Right ventricle myocardium superior (tissue), 1 donor: ENCODE results near the gene TUBA4B. TPM values are rescaled to one million over a fixed set of nuclear protein-coding genes. Genes with fewer than 3 reads are reported as not detected.

ENCODE experiments used
- ATAC-seq: fragments of 200-7000 bp; cut with Tn5 transposase; one replicate; pipeline ENCODE4 v1.9.1; 2020; ENCODE audit warnings: mild to moderate bottlenecking; ENCODE audit not compliant: poor library complexity
- DNase-seq: peaks from one replicate; pipeline ENCODE4 v3.0.0-alpha.2; 2020
- intact Hi-C: fragments of 100-400 bp; cut with DNase I; formaldehyde crosslinking; loops from one replicate; pipeline ENCODE4 v1.11.2; 2022
- total RNA-seq: library from RNA; stranded (reverse); fragmentation: NEBNext Ultra II Directional; extraction: Animal tissue kit (Norgen Biotek cat#: 25700); gene quantifications from one replicate; pipeline ENCODE4 v1.2.1, GENCODE V29; 2021
- donor health status: DM: no; HTN: yes; CAD: no; lungs with severe emphysema.

Gene TUBA4B
- total RNA-seq, 1 donor from 2014 or later: not detected

- no peak for ATAC-seq
- intact Hi-C loops: no loop called here
- DNase-seq: no peak
Observed at GRCh38 chr2:219268294-219268693, 15.3 kb downstream of the TUBA4B start.

- ATAC-seq: peak; percentile 79
- DNase-seq: no peak
- intact Hi-C loops: no loop called here
Observed at GRCh38 chr2:219269362-219270054, 16.5 kb downstream of the TUBA4B start.

- DNase-seq: no peak
- ATAC-seq: no peak
- intact Hi-C loops: no loop called here
Observed at GRCh38 chr2:219270055-219270372, 17.0 kb downstream of the TUBA4B start.

- ATAC-seq: no peak
- DNase-seq: no peak
- intact Hi-C loops: no loop called here
Observed at GRCh38 chr2:219271021-219271420, 18.0 kb downstream of the TUBA4B start.

- intact Hi-C loops: no loop called here
- ATAC-seq (no peak), DNase-seq (no peak)
Observed at GRCh38 chr2:219272356-219272755, 19.3 kb downstream of the TUBA4B start.

GRCh38 chr2:219272995-219273394 is 20.0 kb downstream of the TUBA4B start:
- DNase-seq (no peak), ATAC-seq (no peak)
- intact Hi-C loops: no loop called here

- no peak for DNase-seq
- ATAC-seq: no peak
- intact Hi-C loops: no loop called here
Observed at GRCh38 chr2:219273937-219274336, 20.9 kb downstream of the TUBA4B start.

- intact Hi-C loops: no loop called here
- ATAC-seq: no peak
- DNase-seq: no peak
Observed at GRCh38 chr2:219274361-219274921, 21.4 kb downstream of the TUBA4B start.

- peak; percentile 51 for ATAC-seq
Observed at GRCh38 chr2:219277703-219278654, 24.9 kb downstream of the TUBA4B start.

GRCh38 chr2:219278655-219279150 is 25.7 kb downstream of the TUBA4B start:
- intact Hi-C loops: loop anchor here (2.0 kb wide), 1 partner anchor 16 kb away; no protein-coding TSS in a partner anchor
- DNase-seq: no peak
- ATAC-seq: peak; percentile 56

More at GRCh38 chr2:219277703-219278654, 24.9 kb downstream of the TUBA4B start:
- intact Hi-C loops: loop anchor here (2.0 kb wide), 1 partner anchor 17 kb away; no protein-coding TSS in a partner anchor
- DNase-seq: peak; percentile 84

- DNase-seq: peak; percentile 99
- peak; percentile 97 for ATAC-seq
- intact Hi-C loops: loop anchor here (2.0 kb wide), 1 partner anchor 15 kb away; no protein-coding TSS in a partner anchor
Observed at GRCh38 chr2:219279151-219279915, 26.3 kb downstream of the TUBA4B start, which contains the start of gene DNAJB2. TSS of gene DNAJB2 (plus strand) at chr2:219279366. CDS start at chr2:219279834, 468 bp downstream.

GRCh38 chr2:219279916-219280516 is 27.0 kb downstream of the TUBA4B start:
- intact Hi-C loops: loop anchor here (2.0 kb wide), 1 partner anchor 15 kb away; no protein-coding TSS in a partner anchor
- DNase-seq (no peak), ATAC-seq (no peak)

- ATAC-seq: no peak
- no peak for DNase-seq
- intact Hi-C loops: no loop called here
Observed at GRCh38 chr2:219280651-219281050, 27.6 kb downstream of the TUBA4B start.

- ATAC-seq (no peak), DNase-seq (no peak)
- intact Hi-C loops: no loop called here
Observed at GRCh38 chr2:219281588-219281987, 28.5 kb downstream of the TUBA4B start.

GRCh38 chr2:219282375-219282774 is 29.3 kb downstream of the TUBA4B start:
- ATAC-seq (no peak), DNase-seq (no peak)
- intact Hi-C loops: no loop called here

GRCh38 chr2:219282943-219283581 is 30.0 kb downstream of the TUBA4B start:
- DNase-seq: no peak
- no peak for ATAC-seq
- intact Hi-C loops: no loop called here

- DNase-seq: no peak
- no peak for ATAC-seq
- intact Hi-C loops: no loop called here
Observed at GRCh38 chr2:219284501-219285372, 31.7 kb downstream of the TUBA4B start.
